ENCODE results near the gene NPIPA1. TPM values are rescaled to one million over a fixed set of nuclear protein-coding genes. Genes with fewer than 3 reads are reported as not detected.
"Not testable (repeated sequence)": the region's sequence is repeated elsewhere in the genome, so short reads cannot be mapped to it uniquely, and the experiment has no call there.

Gene NPIPA1
- total RNA-seq, 2 experiments from 2014 or later, result 140 to 142 TPM

DNA sequence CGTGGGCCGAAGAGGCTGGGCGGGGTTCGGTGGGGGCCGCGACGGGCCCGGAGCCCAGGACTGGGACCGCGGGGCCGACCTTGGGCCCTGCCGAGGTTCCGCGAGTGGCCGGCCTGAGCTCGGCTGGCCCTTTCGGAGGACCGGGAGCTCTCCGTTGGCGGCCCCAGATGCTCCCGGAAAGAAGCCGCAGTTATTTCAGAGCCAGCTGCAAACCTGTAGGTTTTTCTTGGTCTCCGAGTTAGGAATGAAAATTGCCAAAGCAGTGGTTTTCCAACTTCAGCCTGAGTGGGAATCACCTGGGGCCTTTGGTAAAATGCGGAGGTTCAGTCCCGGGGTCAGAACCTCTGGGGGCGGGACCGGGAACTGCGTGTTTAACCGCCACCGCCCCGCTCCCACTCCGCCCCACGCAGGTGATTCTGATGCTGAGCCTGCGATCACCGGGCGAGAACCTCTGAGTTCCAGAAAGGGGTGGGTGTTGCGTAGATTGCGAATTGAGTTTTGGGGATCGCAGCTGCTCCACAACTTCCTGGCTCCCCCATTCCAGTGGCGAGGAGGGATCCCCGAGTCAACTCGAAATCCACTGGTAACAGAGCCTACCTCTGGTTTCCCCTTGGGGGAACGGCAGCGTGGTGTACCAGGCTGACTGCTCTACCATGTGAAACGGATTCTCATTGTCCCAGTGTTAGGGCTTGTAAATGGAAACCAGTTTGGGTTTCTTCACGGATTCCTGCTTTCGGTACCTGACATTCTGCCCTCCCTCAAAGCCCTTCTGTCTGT is 38.4 kb downstream of the NPIPA1 start:
- POLR2A ChIA-PET, result interaction anchor here (0.6 kb wide), 1 partner anchor 8 kb away, joined by 3 read pairs; no protein-coding TSS in a partner anchor

DNA sequence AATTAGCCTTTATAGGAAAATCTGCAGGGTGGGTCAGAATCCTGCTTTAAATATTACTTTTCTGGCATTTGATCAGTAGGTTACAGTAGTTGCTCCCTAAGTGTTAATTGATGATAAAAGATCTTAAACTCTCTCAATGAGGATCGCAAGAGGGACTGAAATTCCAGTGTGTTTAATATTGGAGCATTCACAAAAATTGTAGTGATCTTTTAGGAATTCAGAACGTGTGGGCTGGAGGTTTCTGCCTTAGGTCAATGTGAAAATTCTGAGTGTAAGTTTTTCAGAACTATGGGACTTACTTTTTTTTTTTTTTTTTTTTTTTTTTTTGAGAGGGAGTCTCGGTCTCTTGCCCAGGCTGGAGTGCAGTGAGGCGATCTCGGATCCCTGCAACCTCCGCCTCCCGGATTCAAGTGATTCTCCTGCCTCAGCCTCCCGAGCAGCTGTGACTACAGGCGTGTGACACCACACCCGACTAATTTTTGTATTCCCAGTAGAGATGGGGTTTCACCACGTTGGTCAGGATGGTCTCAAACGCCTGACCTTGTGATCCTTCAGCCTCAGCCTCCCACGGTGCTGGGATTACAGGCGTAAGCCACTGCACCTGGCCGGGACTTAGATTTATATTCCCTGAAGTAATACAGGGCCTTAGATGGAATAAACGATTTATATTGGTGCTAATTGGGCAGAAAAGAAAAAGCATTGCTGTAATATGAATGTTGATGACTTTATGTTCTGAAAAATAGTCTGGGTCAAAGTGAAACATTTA is 39.9 kb downstream of the NPIPA1 start:
- H3K4me1 Mint-ChIP-seq, result peaks cover 17% of the 10 kb centered on the region
- H3K36me3 Mint-ChIP-seq; H3K27ac Mint-ChIP-seq; H3K27me3 Mint-ChIP-seq; ATAC-seq (ENCODE audit: low read depth); DNase-seq; H3K9me3 Mint-ChIP-seq; POLR2A ChIA-PET; H3K4me3 Mint-ChIP-seq: not testable (repeated sequence)

More for the DNA sequence above, 38.4 kb downstream of the NPIPA1 start:
- not testable (repeated sequence) for H3K9me3 Mint-ChIP-seq; H3K36me3 Mint-ChIP-seq; ATAC-seq (ENCODE audit: low read depth); H3K27me3 Mint-ChIP-seq
- H3K4me3 Mint-ChIP-seq, result peak overlapping the region; percentile 82
- peak; percentile 69 for DNase-seq
- H3K27ac Mint-ChIP-seq, result peak overlapping the region; percentile 70
- peaks cover 15% of the 10 kb centered on the region for H3K4me1 Mint-ChIP-seq

DNA sequence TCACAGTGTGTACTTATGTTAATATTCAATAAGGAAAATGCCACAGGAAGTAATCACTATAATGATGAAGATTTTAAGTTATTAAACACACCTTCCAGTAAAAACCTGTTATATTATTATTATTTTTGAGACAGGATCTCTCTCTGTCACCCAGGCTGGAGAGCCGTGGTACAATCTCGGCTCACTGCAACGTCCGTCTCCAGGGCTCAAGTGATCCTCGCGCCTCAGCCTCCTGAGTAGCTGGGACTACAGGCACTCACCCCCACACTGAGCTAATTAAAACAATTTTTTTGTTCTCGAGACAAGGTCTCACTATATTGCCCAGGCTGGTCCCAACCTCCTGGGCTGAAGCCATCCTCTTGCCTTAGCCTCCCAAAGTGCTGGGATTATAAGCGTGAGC is 41.0 kb downstream of the NPIPA1 start:
- H3K9me3 Mint-ChIP-seq, H3K27ac Mint-ChIP-seq: not testable (repeated sequence)
- peaks cover 17% of the 10 kb centered on the region for H3K4me1 Mint-ChIP-seq

DNA sequence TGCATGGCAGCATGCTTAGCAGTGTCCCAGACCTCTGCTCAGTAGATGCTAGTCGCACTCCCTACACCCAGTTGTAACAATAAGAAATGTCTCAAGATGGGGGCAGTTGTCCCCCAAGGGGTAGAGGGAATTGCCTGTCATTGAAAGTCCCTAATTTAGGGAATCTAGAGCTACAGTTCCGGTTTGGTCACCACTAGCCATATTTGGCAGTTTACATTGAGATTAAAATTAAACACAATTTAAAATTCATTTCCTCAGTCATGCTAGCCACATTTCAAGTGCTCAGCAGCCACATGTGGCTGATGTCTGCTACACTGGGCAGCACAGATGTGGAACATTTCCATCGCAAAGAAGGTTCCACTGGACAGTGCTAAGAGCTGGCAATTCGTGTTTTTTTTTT is 41.7 kb downstream of the NPIPA1 start:
- POLR2A ChIA-PET; H3K4me3 Mint-ChIP-seq; H3K27me3 Mint-ChIP-seq; DNase-seq; H3K36me3 Mint-ChIP-seq; H3K27ac Mint-ChIP-seq; ATAC-seq (ENCODE audit: low read depth); H3K9me3 Mint-ChIP-seq: not testable (repeated sequence)
- peaks cover 15% of the 10 kb centered on the region for H3K4me1 Mint-ChIP-seq

More for the DNA sequence above, 41.0 kb downstream of the NPIPA1 start:
- ATAC-seq (ENCODE audit: low read depth); POLR2A ChIA-PET; H3K27me3 Mint-ChIP-seq; H3K36me3 Mint-ChIP-seq; H3K4me3 Mint-ChIP-seq; DNase-seq: not testable (repeated sequence)

DNA sequence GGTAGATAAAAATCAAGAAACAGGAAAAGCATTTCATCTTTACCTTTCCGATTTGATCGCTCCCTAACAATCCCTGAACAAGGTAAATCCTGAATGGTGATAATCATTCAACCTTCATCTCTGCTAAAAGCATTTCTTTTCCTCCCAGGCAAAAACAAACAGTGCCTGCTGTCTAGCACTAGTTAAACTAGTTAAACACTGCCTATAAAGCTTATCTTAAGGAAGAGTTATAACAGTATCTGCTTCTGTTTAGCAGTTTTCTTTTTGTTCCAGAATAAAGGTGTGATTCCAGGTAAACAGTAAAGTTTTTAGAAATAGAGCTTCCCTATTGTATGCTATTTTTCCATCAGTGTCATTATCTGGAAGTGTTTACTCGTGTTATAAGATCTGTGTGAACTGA is 44.0 kb downstream of the NPIPA1 start:
- H3K36me3 Mint-ChIP-seq; H3K4me3 Mint-ChIP-seq; ATAC-seq (ENCODE audit: low read depth); H3K27me3 Mint-ChIP-seq; DNase-seq; POLR2A ChIA-PET; H3K27ac Mint-ChIP-seq; H3K9me3 Mint-ChIP-seq: not testable (repeated sequence)
- peaks cover 10% of the 10 kb centered on the region for H3K4me1 Mint-ChIP-seq

DNA sequence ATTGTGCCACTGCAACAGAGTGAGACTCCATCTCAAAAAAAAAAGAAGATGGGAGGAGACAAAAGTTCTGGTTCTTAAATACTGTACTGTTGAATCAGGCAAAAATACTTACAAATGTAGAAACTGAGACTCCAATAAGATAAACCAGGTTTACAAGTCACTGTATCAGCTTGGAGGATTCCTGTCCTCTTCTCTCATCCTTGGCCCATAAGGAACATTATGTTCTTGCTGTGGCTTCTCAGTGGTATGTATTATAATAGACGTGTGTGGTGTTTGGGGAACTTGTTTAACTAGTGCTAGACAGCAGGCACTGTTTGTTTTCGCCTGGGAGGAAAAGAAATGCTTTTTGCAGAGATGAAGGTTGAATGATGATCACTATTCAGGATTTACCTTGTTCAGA is 45.3 kb downstream of the NPIPA1 start:
- ATAC-seq (ENCODE audit: low read depth); H3K27ac Mint-ChIP-seq; DNase-seq; H3K36me3 Mint-ChIP-seq; H3K4me1 Mint-ChIP-seq; H3K27me3 Mint-ChIP-seq; H3K9me3 Mint-ChIP-seq; POLR2A ChIA-PET; H3K4me3 Mint-ChIP-seq: not testable (repeated sequence)

DNA sequence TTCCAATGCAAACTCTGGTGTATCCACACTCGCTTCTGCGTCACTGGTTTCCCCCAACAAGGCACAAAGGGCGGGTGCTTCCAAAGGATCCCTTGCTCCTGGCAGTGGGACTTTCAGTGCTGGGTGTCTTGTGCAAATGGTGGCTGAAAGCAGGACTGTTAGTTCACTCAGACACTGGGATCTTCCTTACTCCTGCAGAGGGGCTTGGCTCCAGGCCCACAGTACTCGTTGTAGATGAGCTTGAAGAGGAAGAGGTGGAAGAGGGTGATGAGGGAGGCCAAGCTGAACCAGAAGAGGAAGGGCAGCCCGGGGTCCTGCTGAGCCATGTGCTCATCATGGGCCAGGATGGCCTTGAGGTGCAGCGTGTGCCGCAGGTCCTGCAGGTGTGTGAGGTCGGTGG is 50.8 kb downstream of the NPIPA1 start:
- Mint-ChIP-seq H3K27ac (peak overlapping the region; percentile 10), H3K36me3 (peaks cover 38% of the 10 kb centered on the region), H3K9me3 (peaks cover 12% of the 10 kb centered on the region)
- H3K4me1 Mint-ChIP-seq; H3K4me3 Mint-ChIP-seq; POLR2A ChIA-PET; H3K27me3 Mint-ChIP-seq; ATAC-seq (ENCODE audit: low read depth); DNase-seq: not testable (repeated sequence)

DNA sequence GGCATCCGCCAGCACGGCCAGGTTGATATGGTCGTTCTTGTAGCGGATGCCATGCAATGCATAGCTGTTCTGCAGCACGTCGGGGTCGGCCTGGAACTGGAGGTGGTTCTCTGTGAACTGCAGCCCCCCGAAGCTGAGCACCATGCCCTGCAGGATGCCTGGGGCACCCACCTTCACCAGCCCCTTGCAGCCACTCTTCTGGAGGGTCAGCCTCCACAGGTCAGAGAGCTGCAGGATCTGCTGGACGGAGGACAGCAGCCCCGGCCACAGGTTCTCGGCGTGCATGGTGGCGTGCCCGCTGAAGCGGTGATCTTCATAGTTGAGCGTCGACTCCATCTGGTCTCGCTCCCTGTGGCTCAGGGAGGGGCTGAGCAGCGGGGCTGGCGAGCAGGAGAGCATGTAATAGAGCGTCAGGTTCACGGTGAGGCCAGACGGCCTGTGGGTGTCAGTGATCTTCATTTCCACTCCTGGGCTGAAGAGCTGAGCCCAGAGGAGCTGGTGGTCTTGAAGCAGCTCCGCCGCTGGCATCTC is 51.5 kb downstream of the NPIPA1 start:
- H3K4me1 Mint-ChIP-seq; POLR2A ChIA-PET; H3K4me3 Mint-ChIP-seq; H3K27me3 Mint-ChIP-seq; H3K27ac Mint-ChIP-seq; DNase-seq; ATAC-seq (ENCODE audit: low read depth): not testable (repeated sequence)
- Mint-ChIP-seq H3K36me3 (peaks cover 42% of the 10 kb centered on the region), H3K9me3 (peaks cover 14% of the 10 kb centered on the region)

DNA sequence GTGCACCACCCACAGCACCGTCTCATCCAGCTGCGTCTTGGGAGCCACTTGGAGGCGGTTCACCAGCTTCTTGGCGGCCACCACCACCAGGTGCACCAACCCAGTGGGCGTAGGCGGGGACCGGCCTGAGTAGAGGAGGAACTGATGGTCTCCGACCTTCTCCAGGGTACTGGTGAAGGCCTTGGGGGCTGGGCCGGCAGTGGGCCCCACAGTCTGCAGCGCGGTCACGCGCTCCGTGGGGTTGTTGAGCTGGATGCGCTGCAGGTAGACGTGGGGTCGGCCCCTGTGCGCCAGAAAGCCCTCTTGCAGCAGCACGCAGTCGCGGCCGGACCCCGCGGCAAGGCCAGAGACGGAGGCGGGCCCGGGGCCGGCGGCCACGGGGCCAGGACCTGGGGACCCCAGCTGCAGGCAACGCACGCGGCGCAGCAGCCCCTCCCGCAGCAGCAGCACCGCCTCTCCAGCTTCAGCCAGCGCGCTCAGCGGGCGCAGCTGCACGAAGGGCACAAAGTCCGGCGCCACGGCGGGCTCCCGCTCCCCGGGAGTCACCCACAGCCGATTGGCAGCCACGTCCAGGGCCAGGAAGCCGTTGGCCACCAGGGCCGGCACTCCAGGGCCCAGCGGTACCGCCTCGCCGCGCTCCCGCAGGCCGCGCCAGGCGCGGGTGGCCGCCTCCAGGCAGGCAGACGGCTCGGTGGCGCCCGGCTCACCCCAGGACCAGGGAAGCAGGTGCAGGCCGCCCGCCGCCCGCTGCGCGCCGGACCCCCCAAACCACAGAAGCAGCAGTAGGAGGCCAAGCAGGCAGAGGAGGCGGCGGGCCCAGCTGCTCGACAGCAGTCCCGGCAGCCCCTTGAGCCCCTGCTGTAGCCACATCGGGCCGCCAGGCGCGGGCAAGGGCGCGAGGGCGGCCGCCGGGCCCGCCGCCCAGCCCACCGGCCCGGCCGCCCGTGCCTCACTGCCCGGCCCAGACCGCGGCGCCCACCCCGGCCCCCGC is 52.3 kb downstream of the NPIPA1 start:
- ATAC-seq (ENCODE audit: low read depth); H3K4me1 Mint-ChIP-seq; H3K27me3 Mint-ChIP-seq; POLR2A ChIA-PET; H3K27ac Mint-ChIP-seq; H3K4me3 Mint-ChIP-seq; DNase-seq: not testable (repeated sequence)
- Mint-ChIP-seq H3K9me3 (peaks cover 14% of the 10 kb centered on the region), H3K36me3 (peaks cover 49% of the 10 kb centered on the region)

DNA sequence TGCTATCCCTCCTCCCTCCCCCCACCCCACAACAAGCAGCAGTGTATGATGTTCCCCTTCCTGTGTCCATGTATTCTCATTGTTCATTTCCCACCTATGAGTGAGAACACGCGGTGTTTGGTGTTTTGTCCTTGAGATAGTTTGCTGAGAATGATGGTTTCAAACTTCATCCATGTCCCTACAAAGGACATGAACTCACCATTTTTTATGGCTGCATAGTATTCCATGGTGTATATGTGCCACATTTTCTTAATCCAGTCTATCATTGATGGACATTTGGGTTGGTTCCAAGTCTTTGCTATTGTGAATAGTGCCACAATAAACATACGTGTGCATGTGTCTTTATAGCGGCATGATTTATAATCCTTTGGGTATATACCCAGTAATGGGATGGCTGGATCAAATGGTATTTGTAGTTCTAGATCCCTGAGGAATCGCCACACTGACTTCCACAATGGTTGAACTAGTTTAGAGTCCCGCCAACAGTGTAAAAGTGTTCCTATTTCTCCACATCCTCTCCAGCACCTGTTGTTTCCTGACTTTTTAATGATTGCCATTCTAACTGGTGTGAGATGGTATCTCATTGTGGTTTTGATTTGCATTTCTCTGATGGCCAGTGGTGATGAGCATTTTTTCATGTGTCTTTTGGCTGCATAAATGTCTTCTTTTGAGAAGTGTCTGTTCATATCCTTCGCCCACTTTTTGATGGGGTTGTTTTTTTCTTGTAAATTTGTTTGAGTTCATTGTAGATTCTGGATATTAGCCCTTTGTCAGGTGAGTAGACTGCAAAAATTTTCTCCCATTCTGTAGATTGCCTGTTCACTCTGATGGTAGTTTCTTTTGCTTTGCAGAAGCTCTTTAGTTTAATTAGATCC is 56.3 kb downstream of the NPIPA1 start:
- H3K27ac Mint-ChIP-seq; H3K4me3 Mint-ChIP-seq; H3K4me1 Mint-ChIP-seq; POLR2A ChIA-PET; H3K27me3 Mint-ChIP-seq; ATAC-seq (ENCODE audit: low read depth); DNase-seq: not testable (repeated sequence)
- peaks cover 39% of the 10 kb centered on the region for H3K36me3 Mint-ChIP-seq
- H3K9me3 Mint-ChIP-seq, result peaks cover 12% of the 10 kb centered on the region

DNA sequence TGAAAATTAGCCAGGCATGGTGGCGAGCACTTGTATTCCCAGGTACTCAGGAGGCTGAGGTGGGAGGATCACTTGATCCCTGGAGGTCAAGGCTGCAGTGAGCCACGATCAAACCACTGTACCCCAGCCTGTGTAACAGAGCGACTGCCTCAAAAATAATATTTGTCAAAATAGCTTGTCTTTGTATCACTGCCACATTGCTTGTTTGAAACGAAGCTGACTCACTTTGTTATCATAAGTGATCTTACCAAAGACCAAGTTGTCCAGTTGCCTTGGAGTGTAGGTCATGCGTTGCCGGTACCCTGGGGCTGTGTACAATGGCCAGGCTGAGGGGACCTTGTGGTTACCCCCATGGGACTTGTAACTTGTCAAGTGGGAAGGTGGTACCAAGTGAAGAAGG is 59.5 kb downstream of the NPIPA1 start:
- H3K27me3 Mint-ChIP-seq; POLR2A ChIA-PET; H3K27ac Mint-ChIP-seq; H3K4me1 Mint-ChIP-seq; H3K4me3 Mint-ChIP-seq; DNase-seq; ATAC-seq (ENCODE audit: low read depth): not testable (repeated sequence)
- Mint-ChIP-seq H3K36me3 (peaks cover 27% of the 10 kb centered on the region), H3K9me3 (peaks cover 11% of the 10 kb centered on the region)

DNA sequence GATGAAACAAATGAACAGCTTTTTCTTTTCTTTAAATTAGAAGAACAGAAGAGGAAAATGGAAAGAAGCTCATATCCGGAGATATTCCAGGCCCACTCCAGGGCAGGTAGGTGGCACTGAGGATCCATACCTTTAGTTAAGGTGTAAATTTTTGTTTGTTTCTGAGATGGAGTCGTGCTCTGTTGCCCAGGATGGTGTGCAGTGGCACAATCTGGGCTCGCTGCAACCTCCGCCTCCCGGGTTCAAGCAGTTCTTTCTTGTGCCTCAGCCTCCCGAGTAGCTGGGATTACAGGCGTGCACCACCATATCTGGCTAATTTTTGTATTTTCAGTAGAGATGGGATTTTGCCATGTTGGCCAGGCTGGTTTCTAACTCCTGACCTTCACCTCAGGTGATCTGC is 61.1 kb downstream of the NPIPA1 start:
- H3K27ac Mint-ChIP-seq, H3K27me3 Mint-ChIP-seq, H3K4me1 Mint-ChIP-seq: not testable (repeated sequence)

More for the DNA sequence above, 61.1 kb downstream of the NPIPA1 start:
- H3K4me3 Mint-ChIP-seq; POLR2A ChIA-PET; DNase-seq; ATAC-seq (ENCODE audit: low read depth); H3K9me3 Mint-ChIP-seq: not testable (repeated sequence)
- peaks cover 15% of the 10 kb centered on the region for H3K36me3 Mint-ChIP-seq

Measured in activated naive CD8-positive, alpha-beta T cell treated with anti-CD3 and anti-CD28 coated beads, Interleukin-2, amount 10 ng/mL, durations not matched to agents 7 days and 5 days (primary cell).